Endothelial cell of umbilical vein (primary cell): Measurements from ENCODE around the gene SLC6A6. TPM values are rescaled to one million over a fixed set of nuclear protein-coding genes. Genes with fewer than 3 reads are reported as not detected.
A peak's percentile ranks its signal among the peaks of the same experiment; 100 is the strongest.

Experiments used
- BruUV-seq: library from RNA; stranded (reverse); fragments of 400-500 nt; replicated peaks from 2 replicates; lab custom pipeline; 2021; lab: Mats Ljungman, UMichigan
- CTCF ChIA-PET: fragments of 300-600, 350-600 bp; sonication (Branson Sonifier 250); formaldehyde crosslinking; loops from one replicate; lab custom pipeline; 2021; ENCODE audit warnings: antibody characterized with exemption, inconsistent platforms; lab: Charles Lee
- POLR2A ChIA-PET: fragments of 300-600, 350-600 bp; sonication (Branson Sonifier 250); formaldehyde crosslinking; loops from one replicate; lab custom pipeline; 2021; ENCODE audit warnings: antibody characterized with exemption, inconsistent platforms; lab: Charles Lee
- DNase-seq: peaks from one replicate; pipeline ENCODE4 v3.0.0-alpha.2; 2011; ENCODE audit warnings: low read depth, low spot score
- FAIRE-seq: peaks from 2 replicates; lab custom pipeline; 2011; peaks lifted over from hg19 to GRCh38; lab: Jason Lieb, UNC
- H2AFZ ChIP-seq: 2 replicates; pipeline ENCODE4 v1.6.0; 2012; ENCODE audit warnings: low read depth, low read length, control low read depth, inconsistent platforms
- H3K27ac ChIP-seq: 2 replicates; pipeline ENCODE4 v1.5.1; 2011; ENCODE audit warnings: low read depth, mild to moderate bottlenecking, control low read depth, low read length, moderate library complexity; ENCODE audit not compliant: insufficient read depth
- H3K27me3 ChIP-seq, 2 experiments: 2 replicates each; pipeline versions ENCODE4 v1.6.0 to v1.6.1; 2011; ENCODE audit warnings: low read length in 2 of 2, mixed read lengths in 1 of 2; ENCODE audit not compliant: control insufficient read depth in 2 of 2, insufficient read depth in 2 of 2
- H3K36me3 ChIP-seq, 2 experiments: 2 replicates in 1 of 2; 3 replicates in 1 of 2; pipeline ENCODE4 v1.5.1; 2011; ENCODE audit warnings: low read length in 2 of 2, mild to moderate bottlenecking in 1 of 2, moderate library complexity in 1 of 2; ENCODE audit not compliant: control insufficient read depth in 2 of 2, insufficient read depth in 2 of 2; ENCODE audit errors: extremely low read depth in 1 of 2
- H3K4me1 ChIP-seq: 3 replicates; pipeline ENCODE4 v1.5.1; 2011; ENCODE audit warnings: mild to moderate bottlenecking, low read length; ENCODE audit not compliant: control insufficient read depth, insufficient read depth; ENCODE audit errors: extremely low read depth
- H3K4me2 ChIP-seq: 2 replicates; pipeline ENCODE4 v1.6.1; 2011; ENCODE audit warnings: low read length, control low read depth, mixed read lengths; ENCODE audit not compliant: insufficient read depth
- H3K4me3 ChIP-seq, 3 experiments: fragments of 200-600 bp in 1 of 3; sonication (generic), shearing (Covaris generic) in 1 of 3; replicated peaks in 1 of 3; 2 replicates each; pipeline ENCODE4 v1.5.1; 2011 to 2016; ENCODE audit warnings: control low read depth in 3 of 3, low read length in 3 of 3, mild to moderate bottlenecking in 2 of 3, inconsistent platforms in 1 of 3, low read depth in 1 of 3, moderate library complexity in 1 of 3; ENCODE audit not compliant: insufficient read depth in 1 of 3
- H3K79me2 ChIP-seq: 2 replicates; pipeline ENCODE4 v1.6.0; 2012; ENCODE audit warnings: low read length, inconsistent platforms; ENCODE audit not compliant: control insufficient read depth, insufficient read depth
- H3K9ac ChIP-seq: replicated peaks from 2 replicates; pipeline ENCODE3; 2011; ENCODE audit warnings: low read length, control low read depth; ENCODE audit not compliant: insufficient read depth; ENCODE audit errors: extremely low read depth
- H3K9me1 ChIP-seq: replicated peaks from 3 replicates; pipeline ENCODE4 v1.6.0; 2011; ENCODE audit warnings: mild to moderate bottlenecking, low read length; ENCODE audit not compliant: control insufficient read depth, insufficient read depth; ENCODE audit errors: extremely low read depth
- H3K9me3 ChIP-seq: replicated peaks from 2 replicates; pipeline ENCODE4 v1.5.1; 2012; ENCODE audit warnings: low read length, inconsistent platforms; ENCODE audit not compliant: control insufficient read depth, insufficient read depth
- H4K20me1 ChIP-seq: replicated peaks from 2 replicates; pipeline ENCODE3; 2011; ENCODE audit warnings: mild to moderate bottlenecking, low read length; ENCODE audit not compliant: control insufficient read depth, insufficient read depth; ENCODE audit errors: extremely low read depth
- EZH2 ChIP-seq: IDR thresholded peaks from 2 replicates; pipeline ENCODE4 v1.6.1; 2012; ENCODE audit warnings: borderline replicate concordance, low read depth, mild to moderate bottlenecking, moderate library complexity, low read length, inconsistent platforms; ENCODE audit not compliant: severe bottlenecking
- FOS ChIP-seq: IDR thresholded peaks from 2 replicates; pipeline ENCODE4 v1.6.1; 2011; ENCODE audit warnings: mild to moderate bottlenecking, low read length, moderate library complexity, borderline replicate concordance; ENCODE audit not compliant: insufficient read depth
- GATA2 ChIP-seq: IDR thresholded peaks from 2 replicates; pipeline ENCODE4 v1.7.0; 2011; ENCODE audit warnings: low read depth, mild to moderate bottlenecking, moderate library complexity, mixed read lengths, low read length; ENCODE audit not compliant: insufficient read length, insufficient read depth
- JUN ChIP-seq: IDR thresholded peaks from 2 replicates; pipeline ENCODE4 v1.6.1; 2011; ENCODE audit warnings: borderline replicate concordance, low read depth; ENCODE audit not compliant: insufficient read length, insufficient read depth
- POLR2A ChIP-seq: IDR thresholded peaks from 2 replicates; pipeline ENCODE4 v1.6.1; 2012; ENCODE audit warnings: low read depth, mild to moderate bottlenecking, control low read depth, low read length
- POLR2AphosphoS5 ChIP-seq: IDR thresholded peaks from 2 replicates; pipeline ENCODE4 v1.6.1; 2012; ENCODE audit warnings: low read depth, mild to moderate bottlenecking, control low read depth, low read length, moderate library complexity; ENCODE audit not compliant: insufficient read depth
- dilution Hi-C: fragments of 300-500 bp; cut with MboI; formaldehyde crosslinking; loops from one replicate; pipeline ENCODE4 v1.15.0; 2019; ENCODE audit warnings: low sequenced_read_pairs; ENCODE audit not compliant: extremely low pct_ligation_motif_present
- intact Hi-C: fragments of 100-400 bp; cut with micrococcal nuclease; formaldehyde crosslinking; loops from one replicate; pipeline ENCODE4 v1.10.0; 2022
- polyA plus RNA-seq, 4 experiments: library from polyadenylated mRNA; depleted of rRNA in 3 of 4; stranded (reverse) in 3 of 4; unstranded in 1 of 4; fragments of >200 nt; gene quantifications; 2 replicates each; pipeline versions ENCODE4 v1.2.1 to v1.2.3, GENCODE V29; 2011 to 2012; ENCODE audit warnings: missing spikeins in 1 of 4
- total RNA-seq: library from RNA; stranded (reverse); gene quantifications from 2 replicates; pipeline ENCODE4 v1.2.3, GENCODE V29; 2021
- TF ChIP-seq, protein P1 (sequence below): IDR thresholded peaks from 2 replicates; pipeline ENCODE4 v1.6.1; 2011; ENCODE audit not compliant: insufficient read depth, insufficient read length
- TF ChIP-seq, protein P2 (sequence below), 2 donors: IDR thresholded peaks; 1 replicate in 1 of 2; 2 replicates in 1 of 2; pipeline ENCODE4 v1.5.1; 2011; ENCODE audit warnings: low read length in 2 of 2, mild to moderate bottlenecking in 2 of 2, moderate library complexity in 2 of 2, control low read depth in 1 of 2, inconsistent platforms in 1 of 2, low read depth in 1 of 2; ENCODE audit not compliant: insufficient read depth in 1 of 2; ENCODE audit errors: extremely low read depth in 1 of 2

SLC6A6 gene
- total and polyA plus RNA-seq, 2 donors (not counting 3 experiments of a cell fraction or from before 2014, with no cell fraction given), result 25.7 to 38.0 TPM

DNA sequence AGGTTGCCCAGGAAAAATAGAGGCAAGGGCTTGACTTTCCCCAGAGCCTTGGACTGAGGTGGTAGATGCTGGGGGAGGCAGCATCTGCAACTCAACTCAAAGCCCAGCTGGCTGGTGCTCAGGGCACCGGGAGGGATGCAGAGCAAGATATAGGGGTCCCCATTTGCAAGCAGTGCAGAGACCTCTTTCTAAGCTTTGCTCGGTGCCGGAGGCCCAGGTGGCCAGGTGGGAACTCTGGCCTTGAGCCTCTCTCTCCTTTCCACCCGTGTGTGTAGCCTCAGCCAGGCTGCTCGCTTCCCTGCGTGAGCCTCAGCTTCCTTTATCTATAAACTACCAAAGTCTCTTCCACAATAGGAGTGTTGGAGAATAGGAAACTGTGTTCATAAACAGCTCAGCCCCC is 36.5 kb downstream of the SLC6A6 start:
- Histone ChIP-seq H3K4me1 (peaks cover 60% of the 10 kb centered on the region), H3K9ac (no peak overlapping the region), H3K9me1 (no peaks in the 10 kb centered on the region), H3K4me3 (no peak overlapping the region), H3K4me2 (peak overlapping the region; percentile 26), H3K9me3 (no peaks in the 10 kb centered on the region), H3K36me3 (no peaks in the 10 kb centered on the region), H3K79me2 (peaks cover 17% of the 10 kb centered on the region), H3K27me3 (no peaks in the 10 kb centered on the region), H4K20me1 (no peaks in the 10 kb centered on the region), H2AFZ (no peak overlapping the region), H3K27ac (peak overlapping the region; percentile 23)
- ChIA-PET POLR2A (interaction anchor here (1.1 to 3.3 kb wide), 2 partner anchors 14 to 34 kb away, joined by 3 to 20 read pairs; no protein-coding TSS in a partner anchor), CTCF (interaction anchor here (0.8 to 5.4 kb wide), 7 partner anchors 8 to 235 kb away, joined by 3 to 34 read pairs (median 4); no protein-coding TSS in a partner anchor)
- intact Hi-C loops, result loop anchor here (1.0 to 10.0 kb wide), 2 partner anchors 14 to 366 kb away; no protein-coding TSS in a partner anchor
- DNase-seq, result no peak
- dilution Hi-C loops, result no loop called here
- FAIRE-seq, result no peak
- BruUV-seq, result no TSS peak
- TF ChIP-seq EZH2, result no peak
- TF ChIP-seq GATA2, result no peak
- no peak for TF ChIP-seq JUN
- TF ChIP-seq POLR2AphosphoS5, result no peak
- TF ChIP-seq, protein P1, sequence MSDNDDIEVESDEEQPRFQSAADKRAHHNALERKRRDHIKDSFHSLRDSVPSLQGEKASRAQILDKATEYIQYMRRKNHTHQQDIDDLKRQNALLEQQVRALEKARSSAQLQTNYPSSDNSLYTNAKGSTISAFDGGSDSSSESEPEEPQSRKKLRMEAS, result no peak
- no peak for TF ChIP-seq FOS
- TF ChIP-seq POLR2A, result no peak
- TF ChIP-seq, protein P2, sequence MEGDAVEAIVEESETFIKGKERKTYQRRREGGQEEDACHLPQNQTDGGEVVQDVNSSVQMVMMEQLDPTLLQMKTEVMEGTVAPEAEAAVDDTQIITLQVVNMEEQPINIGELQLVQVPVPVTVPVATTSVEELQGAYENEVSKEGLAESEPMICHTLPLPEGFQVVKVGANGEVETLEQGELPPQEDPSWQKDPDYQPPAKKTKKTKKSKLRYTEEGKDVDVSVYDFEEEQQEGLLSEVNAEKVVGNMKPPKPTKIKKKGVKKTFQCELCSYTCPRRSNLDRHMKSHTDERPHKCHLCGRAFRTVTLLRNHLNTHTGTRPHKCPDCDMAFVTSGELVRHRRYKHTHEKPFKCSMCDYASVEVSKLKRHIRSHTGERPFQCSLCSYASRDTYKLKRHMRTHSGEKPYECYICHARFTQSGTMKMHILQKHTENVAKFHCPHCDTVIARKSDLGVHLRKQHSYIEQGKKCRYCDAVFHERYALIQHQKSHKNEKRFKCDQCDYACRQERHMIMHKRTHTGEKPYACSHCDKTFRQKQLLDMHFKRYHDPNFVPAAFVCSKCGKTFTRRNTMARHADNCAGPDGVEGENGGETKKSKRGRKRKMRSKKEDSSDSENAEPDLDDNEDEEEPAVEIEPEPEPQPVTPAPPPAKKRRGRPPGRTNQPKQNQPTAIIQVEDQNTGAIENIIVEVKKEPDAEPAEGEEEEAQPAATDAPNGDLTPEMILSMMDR (IDR thresholded peaks at IDR 0.05; ENCODE audit: extremely low read depth in 1 of 2, insufficient read depth in 1 of 2, low read depth in 1 of 2, low read length in 2 of 2), result no peak
